ENCODE measurements around the gene FEZ2.

The FEZ2 gene

DNA sequence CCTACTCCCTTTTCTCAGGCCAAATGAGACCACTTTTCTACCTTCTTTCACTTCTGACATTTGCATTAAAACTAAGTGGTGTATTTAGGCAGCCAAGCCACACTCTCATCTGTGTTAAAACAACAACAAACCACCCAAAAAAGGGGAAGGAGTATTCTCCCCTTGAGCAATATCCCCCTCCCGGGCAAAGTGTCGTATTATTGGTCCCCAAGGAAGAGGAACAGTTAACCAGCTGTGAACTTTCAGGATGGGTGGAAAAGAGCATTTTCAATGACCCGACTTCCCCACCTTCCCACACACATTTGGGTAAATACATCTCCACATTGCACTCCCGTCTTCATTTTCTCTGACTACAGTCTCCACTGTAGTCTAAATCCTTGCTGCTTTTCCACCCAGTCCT is 44.3 kb downstream of the FEZ2 start:
- H3K4me3 ChIP-seq (ENCODE audit: control insufficient read depth, low read depth, low read length) = no peak overlapping the region
- TF ChIP-seq, protein P1, sequence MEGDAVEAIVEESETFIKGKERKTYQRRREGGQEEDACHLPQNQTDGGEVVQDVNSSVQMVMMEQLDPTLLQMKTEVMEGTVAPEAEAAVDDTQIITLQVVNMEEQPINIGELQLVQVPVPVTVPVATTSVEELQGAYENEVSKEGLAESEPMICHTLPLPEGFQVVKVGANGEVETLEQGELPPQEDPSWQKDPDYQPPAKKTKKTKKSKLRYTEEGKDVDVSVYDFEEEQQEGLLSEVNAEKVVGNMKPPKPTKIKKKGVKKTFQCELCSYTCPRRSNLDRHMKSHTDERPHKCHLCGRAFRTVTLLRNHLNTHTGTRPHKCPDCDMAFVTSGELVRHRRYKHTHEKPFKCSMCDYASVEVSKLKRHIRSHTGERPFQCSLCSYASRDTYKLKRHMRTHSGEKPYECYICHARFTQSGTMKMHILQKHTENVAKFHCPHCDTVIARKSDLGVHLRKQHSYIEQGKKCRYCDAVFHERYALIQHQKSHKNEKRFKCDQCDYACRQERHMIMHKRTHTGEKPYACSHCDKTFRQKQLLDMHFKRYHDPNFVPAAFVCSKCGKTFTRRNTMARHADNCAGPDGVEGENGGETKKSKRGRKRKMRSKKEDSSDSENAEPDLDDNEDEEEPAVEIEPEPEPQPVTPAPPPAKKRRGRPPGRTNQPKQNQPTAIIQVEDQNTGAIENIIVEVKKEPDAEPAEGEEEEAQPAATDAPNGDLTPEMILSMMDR (IDR thresholded peaks at IDR 0.05; ENCODE audit: control insufficient read depth, insufficient read depth, low read depth, low read length, missing control alignments) = no peak
- no peak for DNase-seq (ENCODE audit: low read depth)

- H3K4me3 ChIP-seq (ENCODE audit: control insufficient read depth, low read depth, low read length) = no peak overlapping the region
- no peak for DNase-seq (ENCODE audit: low read depth)
- TF ChIP-seq, protein P1 (IDR thresholded peaks at IDR 0.05; ENCODE audit: control insufficient read depth, insufficient read depth, low read depth, low read length, missing control alignments) = no peak
Observed at GRCh38 chr2:36550006-36550405, 48.0 kb downstream of the FEZ2 start.

- no peak for DNase-seq (ENCODE audit: low read depth)
- no peak overlapping the region for H3K4me3 ChIP-seq (ENCODE audit: control insufficient read depth, low read depth, low read length)
- TF ChIP-seq, protein P1 (IDR thresholded peaks at IDR 0.05; ENCODE audit: control insufficient read depth, insufficient read depth, low read depth, low read length, missing control alignments) = no peak
Observed at GRCh38 chr2:36549165-36549574, 48.8 kb downstream of the FEZ2 start.

DNA sequence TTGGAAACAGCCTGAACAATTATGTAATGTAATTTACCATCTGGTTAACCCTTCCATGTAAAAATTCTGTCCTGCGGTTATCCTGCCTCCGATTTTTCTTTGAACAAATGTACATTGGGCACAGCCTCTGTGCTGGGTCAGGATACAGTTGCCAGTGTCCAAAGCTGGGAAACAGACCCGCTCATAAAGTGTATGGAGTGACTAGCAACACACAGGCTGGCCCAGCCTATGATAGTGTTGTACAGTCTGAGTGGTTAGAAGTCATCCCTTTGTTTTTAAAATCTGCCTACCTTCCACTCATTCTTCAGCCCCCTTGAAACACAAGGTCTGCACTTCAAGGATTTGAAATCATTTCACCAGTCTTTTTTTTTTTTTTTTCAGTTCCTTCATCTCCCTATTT is 50.1 kb downstream of the FEZ2 start:
- no peak for DNase-seq (ENCODE audit: low read depth)
- TF ChIP-seq, protein P1 (IDR thresholded peaks at IDR 0.05; ENCODE audit: control insufficient read depth, insufficient read depth, low read depth, low read length, missing control alignments) = no peak
- no peak overlapping the region for H3K4me3 ChIP-seq (ENCODE audit: control insufficient read depth, low read depth, low read length)

GRCh38 chr2:36545871-36546416 is 52.0 kb downstream of the FEZ2 start:
- TF ChIP-seq, protein P1 (IDR thresholded peaks at IDR 0.05; ENCODE audit: control insufficient read depth, insufficient read depth, low read depth, low read length, missing control alignments) = no peak
- DNase-seq (ENCODE audit: low read depth) = no peak
- no peak overlapping the region for H3K4me3 ChIP-seq (ENCODE audit: control insufficient read depth, low read depth, low read length)

- no peak overlapping the region for H3K4me3 ChIP-seq (ENCODE audit: control insufficient read depth, low read depth, low read length)
- TF ChIP-seq, protein P1 (IDR thresholded peaks at IDR 0.05; ENCODE audit: control insufficient read depth, insufficient read depth, low read depth, low read length, missing control alignments) = peak; percentile 37
- no peak for DNase-seq (ENCODE audit: low read depth)
Observed at GRCh38 chr2:36544638-36545338, 53.2 kb downstream of the FEZ2 start.

All from AG09309 (cell line).